Activated CD8-positive, alpha-beta memory T cell treated with anti-CD3 and anti-CD28 coated beads for 4 hours (primary cell): ENCODE data around the gene PLD3.

Experiments used
- DNase-seq, 2 donors: peaks; one replicate each; pipeline ENCODE4 v3.0.0-alpha.2; 2020; ENCODE audit warnings: low read depth in 2 of 2

PLD3 gene

GRCh38 chr19:40348125-40348913 is at the start of gene PLD3, which contains the start of gene C19orf47:
PLD3 (plus strand) TSS chr19:40348695; CDS start chr19:40366484, 17,789 bp downstream.
C19orf47 (minus strand) TSS chr19:40348397; CDS start chr19:40341857, 6,540 bp downstream.
- peak; percentile 95 to 99 for DNase-seq

- no peak for DNase-seq
Observed at GRCh38 chr19:40300668-40301067, 47.8 kb upstream of the PLD3 start.

- no peak for DNase-seq
Observed at GRCh38 chr19:40302224-40303011, 46.1 kb upstream of the PLD3 start.

- DNase-seq = no peak
Observed at GRCh38 chr19:40303765-40304164, 44.7 kb upstream of the PLD3 start.

GRCh38 chr19:40304306-40304705 is 44.2 kb upstream of the PLD3 start:
- DNase-seq = no peak

- peak; percentile 42 to 52 for DNase-seq
Observed at GRCh38 chr19:40305403-40305802, 43.1 kb upstream of the PLD3 start.

GRCh38 chr19:40309666-40310065 is 38.8 kb upstream of the PLD3 start:
- no peak for DNase-seq

- DNase-seq = no peak
Observed at GRCh38 chr19:40312533-40312932, 36.0 kb upstream of the PLD3 start.

GRCh38 chr19:40313229-40313983 is 35.1 kb upstream of the PLD3 start:
- DNase-seq = no peak

- no peak for DNase-seq
Observed at GRCh38 chr19:40314656-40315055, 33.8 kb upstream of the PLD3 start.

- no peak for DNase-seq
Observed at GRCh38 chr19:40315812-40316470, 32.6 kb upstream of the PLD3 start.

GRCh38 chr19:40317338-40317737 is 31.2 kb upstream of the PLD3 start:
- no peak for DNase-seq

GRCh38 chr19:40320558-40320935 is 27.9 kb upstream of the PLD3 start:
- DNase-seq = no peak

GRCh38 chr19:40321076-40321475 is 27.4 kb upstream of the PLD3 start:
- DNase-seq = no peak

- DNase-seq = no peak
Observed at GRCh38 chr19:40321566-40322270, 26.8 kb upstream of the PLD3 start.

- DNase-seq = no peak
Observed at GRCh38 chr19:40322271-40322610, 26.3 kb upstream of the PLD3 start.

- DNase-seq = no peak
Observed at GRCh38 chr19:40322951-40323615, 25.4 kb upstream of the PLD3 start.

- DNase-seq = no peak
Observed at GRCh38 chr19:40323705-40324104, 24.8 kb upstream of the PLD3 start.

- no peak for DNase-seq
Observed at GRCh38 chr19:40326201-40326600, 22.3 kb upstream of the PLD3 start.

- DNase-seq = no peak
Observed at GRCh38 chr19:40331052-40331451, 17.4 kb upstream of the PLD3 start.

GRCh38 chr19:40332669-40333068 is 15.8 kb upstream of the PLD3 start:
- no peak for DNase-seq
